Gastroesophageal sphincter (tissue), 3 donors: ENCODE data around the gene COL28A1.

Source experiments
- CTCF ChIP-seq, 4 experiments: fragments of 200-600 bp in 2 of 4; fragments of 450-650 bp in 2 of 4; sonication (generic) in 1 of 4; IDR thresholded peaks; one replicate each; pipeline ENCODE4 v1.5.1; 2017 to 2019; ENCODE audit warnings: antibody characterized with exemption in 4 of 4, mild to moderate bottlenecking in 2 of 4, moderate library complexity in 2 of 4
- EP300 ChIP-seq: sonication (generic); formaldehyde crosslinking; IDR thresholded peaks from one replicate; pipeline ENCODE4 v1.6.1; 2017; ENCODE audit warnings: antibody characterized with exemption, mild to moderate bottlenecking
- POLR2A ChIP-seq, 2 donors: fragments of 450-650 bp; IDR thresholded peaks; one replicate each; pipeline ENCODE4 v1.6.1; 2017; ENCODE audit warnings: antibody characterized with exemption in 2 of 2, mild to moderate bottlenecking in 2 of 2, moderate library complexity in 1 of 2
- POLR2AphosphoS5 ChIP-seq: sonication (generic); formaldehyde crosslinking; IDR thresholded peaks from one replicate; pipeline ENCODE4 v1.6.1; 2017; ENCODE audit warnings: antibody characterized with exemption

DNA sequence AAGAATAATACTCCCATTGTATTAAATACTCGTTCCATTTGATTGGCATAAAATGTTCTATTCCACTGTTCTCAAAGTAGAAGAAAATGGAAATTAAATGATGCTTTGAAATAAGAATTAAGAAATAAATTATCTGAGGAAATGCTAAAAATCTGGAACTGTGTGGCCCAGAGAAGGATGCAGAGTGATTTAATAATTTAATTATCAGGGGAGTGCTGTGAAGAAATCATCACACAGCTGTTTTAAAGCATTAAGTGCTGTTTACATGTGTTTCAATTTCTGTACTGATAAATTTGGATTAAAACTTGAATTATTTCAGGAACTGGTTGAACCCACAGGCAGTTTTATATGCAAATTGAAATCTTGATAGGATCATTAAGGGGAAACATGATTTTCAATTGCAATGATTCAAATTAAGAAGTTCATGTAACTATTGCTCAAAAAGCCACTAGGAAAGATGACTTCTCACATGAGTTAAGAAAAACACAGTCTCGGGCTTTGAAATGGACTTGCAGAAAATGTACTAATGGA is 56.3 kb downstream of the COL28A1 start:
- no peak for TF ChIP-seq POLR2AphosphoS5
- TF ChIP-seq CTCF (IDR thresholded peaks at IDR 0.05): no peak
- TF ChIP-seq POLR2A (IDR thresholded peaks at IDR 0.05): no peak
- TF ChIP-seq EP300: no peak
